ENCODE results near the gene HDAC5. TPM values are rescaled to one million over a fixed set of nuclear protein-coding genes. Genes with fewer than 3 reads are reported as not detected.

The HDAC5 gene
- total and polyA plus RNA-seq, 2 of the 8 experiments (the other 6 are each of a cell fraction or from before 2014, with no cell fraction given) = 48.5 to 54.4 TPM

GRCh38 chr17:44039829-44040635 lies 83.4 kb downstream of the HDAC5 start (continued):
- no peak for TF ChIP-seq SRF (IDR thresholded peaks at IDR 0.05; ENCODE audit: low read depth, low read length)
- no peak for TF ChIP-seq RFX5 (IDR thresholded peaks at IDR 0.05; ENCODE audit: borderline replicate concordance, low read depth, low read length)
- no peak for TF ChIP-seq RXRA (IDR thresholded peaks at IDR 0.05; ENCODE audit: insufficient read depth, low read depth, low read length)
- TF ChIP-seq TCF12 (IDR thresholded peaks at IDR 0.05; ENCODE audit: low read depth, low read length) = no peak

Data from H1 (cell line).